Activated T-helper 1 cell treated with anti-CD3 and anti-CD28 coated beads, Interleukin-12 subunit alpha, Interleukin-12 subunit beta, Interleukin-2, Interleukin-4 antibody, amounts not matched to agents 30 ng/mL and 10 ng/mL and 1 ng/mL, durations not matched to agents 14 hours and 24 hours and 36 hours (primary cell): ENCODE measurements around the gene TRAPPC2L. TPM values are rescaled to one million over a fixed set of nuclear protein-coding genes. Genes with fewer than 3 reads are reported as not detected.

ENCODE experiments used
- DNase-seq: peaks from one replicate; pipeline ENCODE4 v3.0.0; 2021; ENCODE audit warnings: low spot score
- H3K27ac Mint-ChIP-seq: one replicate; pipeline ENCODE4 v1.8.0; 2021; ENCODE audit warnings: mild to moderate bottlenecking, mixed read lengths
- H3K27me3 Mint-ChIP-seq: one replicate; pipeline ENCODE4 v1.8.0; 2022; ENCODE audit warnings: mild to moderate bottlenecking, moderate library complexity, mixed read lengths; ENCODE audit not compliant: insufficient read depth
- H3K36me3 Mint-ChIP-seq: one replicate; pipeline ENCODE4 v1.8.0; 2021; ENCODE audit warnings: low read depth, mixed read lengths
- H3K4me1 Mint-ChIP-seq: one replicate; pipeline ENCODE4 v1.8.0; 2021; ENCODE audit warnings: low read depth, mixed read lengths
- H3K4me3 Mint-ChIP-seq: one replicate; pipeline ENCODE4 v1.8.0; 2021; ENCODE audit warnings: mild to moderate bottlenecking, moderate library complexity, mixed read lengths
- H3K9me3 Mint-ChIP-seq: one replicate; pipeline ENCODE4 v1.8.0; 2021; ENCODE audit warnings: mixed read lengths
- intact Hi-C: fragments of 100-400 bp; cut with micrococcal nuclease; formaldehyde crosslinking; loops from one replicate; pipeline ENCODE4 v1.15.1; 2024
- total RNA-seq: library from RNA; stranded (reverse); gene quantifications from 2 replicates; pipeline ENCODE4 v1.2.3, GENCODE V29; 2022

Gene TRAPPC2L
- total RNA-seq, 1 donor from 2014 or later, result 65.4 TPM

DNA sequence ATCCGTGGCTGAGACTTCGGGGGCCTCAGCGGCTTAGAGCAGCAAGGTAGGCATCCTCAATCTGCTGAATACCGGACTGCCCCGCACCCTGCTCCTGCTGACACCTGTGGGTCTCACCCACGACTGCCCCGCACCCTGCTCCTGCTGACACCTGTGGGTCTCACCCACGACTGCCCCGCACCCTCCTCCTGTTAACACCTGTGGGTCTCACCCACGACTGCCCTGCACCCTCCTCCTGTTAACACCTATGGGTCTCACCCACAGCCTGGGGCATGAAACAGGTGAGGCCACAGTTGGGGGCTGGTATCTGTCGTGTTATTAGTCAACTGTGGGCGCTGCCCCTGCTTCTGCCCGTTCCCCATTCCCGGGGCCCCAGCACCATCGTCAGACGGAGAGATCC is 45.8 kb downstream of the TRAPPC2L start:
- H3K27me3 Mint-ChIP-seq, result peaks cover 2% of the 10 kb centered on the region
- no peaks in the 10 kb centered on the region for H3K9me3 Mint-ChIP-seq
- H3K4me1 Mint-ChIP-seq, result no peaks in the 10 kb centered on the region
- DNase-seq, result no peak
- no peak overlapping the region for H3K4me3 Mint-ChIP-seq
- H3K36me3 Mint-ChIP-seq, result no peaks in the 10 kb centered on the region
- no peak overlapping the region for H3K27ac Mint-ChIP-seq
- intact Hi-C loops, result no loop called here

DNA sequence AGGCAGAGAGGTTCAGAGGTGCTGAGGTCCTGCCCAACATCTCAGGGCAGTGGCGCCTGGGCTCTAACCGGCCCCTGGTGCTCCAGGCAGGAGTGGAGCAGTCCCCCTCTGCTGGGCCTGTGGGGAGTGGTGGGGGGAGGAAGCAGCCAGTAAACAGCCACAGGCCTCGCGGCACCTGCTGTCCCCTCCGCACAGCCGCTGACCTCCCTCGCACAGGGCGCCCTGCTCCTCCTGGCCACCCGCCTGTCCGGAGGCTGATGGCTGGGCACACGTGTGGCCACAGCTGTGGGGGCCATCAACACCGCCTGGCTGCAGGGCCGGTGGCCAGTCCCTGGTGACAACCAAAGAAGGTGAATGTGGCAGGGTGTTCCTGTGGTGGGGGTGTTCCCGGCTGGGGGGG is 46.3 kb downstream of the TRAPPC2L start:
- intact Hi-C loops, result no loop called here
- DNase-seq, result no peak
- H3K9me3 Mint-ChIP-seq, result no peaks in the 10 kb centered on the region
- no peaks in the 10 kb centered on the region for H3K36me3 Mint-ChIP-seq
- no peak overlapping the region for H3K27ac Mint-ChIP-seq
- H3K4me1 Mint-ChIP-seq, result no peaks in the 10 kb centered on the region
- H3K27me3 Mint-ChIP-seq, result peaks cover 2% of the 10 kb centered on the region
- H3K4me3 Mint-ChIP-seq, result no peak overlapping the region

DNA sequence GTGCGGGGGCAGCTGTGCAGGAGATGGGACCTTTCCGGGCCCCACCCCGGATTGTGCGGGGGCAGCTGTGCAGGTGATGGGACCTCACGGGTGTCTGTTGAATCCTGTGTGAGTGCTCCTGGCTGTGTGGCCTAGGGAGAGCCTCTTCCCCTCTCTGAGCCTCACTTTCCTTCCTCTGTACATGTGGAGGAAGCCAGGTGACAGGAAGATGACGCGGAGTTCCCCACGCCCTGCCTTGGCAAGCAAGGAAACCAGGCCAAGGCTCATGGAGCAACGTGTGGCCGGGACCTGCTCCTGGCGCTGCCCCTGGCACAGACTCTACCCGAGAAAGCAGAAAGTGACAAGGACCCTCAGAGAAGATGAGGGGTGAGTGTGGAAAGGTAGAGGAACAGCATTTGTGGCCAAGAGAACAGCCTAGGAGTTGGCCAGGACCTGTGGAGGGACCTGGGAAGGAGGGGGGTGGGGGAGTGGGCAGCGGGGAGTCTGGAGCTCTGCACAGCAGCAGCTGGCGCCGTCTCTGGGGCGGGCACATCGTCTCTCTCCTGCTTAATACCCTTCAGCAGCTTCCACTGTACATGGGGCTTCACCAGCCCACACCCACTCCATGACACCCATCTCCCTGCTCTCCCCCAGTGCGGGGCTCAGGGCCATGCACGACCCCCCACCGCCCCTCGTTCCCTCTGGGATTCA is 47.9 kb downstream of the TRAPPC2L start:
- Mint-ChIP-seq H3K9me3 (no peaks in the 10 kb centered on the region), H3K4me1 (no peaks in the 10 kb centered on the region), H3K27ac (no peak overlapping the region), H3K27me3 (peaks cover 2% of the 10 kb centered on the region), H3K36me3 (no peaks in the 10 kb centered on the region), H3K4me3 (no peak overlapping the region)
- DNase-seq, result no peak
- intact Hi-C loops, result no loop called here

GRCh38 chr16:88905563-88905962 is 48.6 kb downstream of the TRAPPC2L start:
- H3K9me3 Mint-ChIP-seq, result no peaks in the 10 kb centered on the region
- intact Hi-C loops, result no loop called here

DNA sequence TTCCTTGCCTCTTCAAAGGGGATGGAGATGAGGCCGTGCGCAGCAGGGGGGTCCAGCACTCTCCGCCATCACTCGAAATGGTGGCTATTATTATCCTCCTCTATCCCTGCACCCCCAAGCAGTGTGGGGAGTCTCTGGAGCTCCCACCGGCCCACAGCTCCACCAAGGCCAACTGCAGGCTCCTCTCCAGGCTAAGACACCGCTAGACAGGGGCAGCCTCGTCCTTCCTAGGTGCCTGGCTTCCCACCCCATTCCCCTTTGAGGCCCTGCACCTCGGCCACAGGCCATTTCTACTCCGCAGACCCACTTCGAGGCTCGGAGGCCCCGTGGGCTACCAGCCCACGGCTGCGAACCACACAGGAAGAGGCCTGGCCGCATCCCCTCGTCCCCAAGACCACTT is 49.1 kb downstream of the TRAPPC2L start:
- Mint-ChIP-seq H3K9me3 (no peaks in the 10 kb centered on the region), H3K36me3 (no peaks in the 10 kb centered on the region), H3K27me3 (peaks cover 2% of the 10 kb centered on the region), H3K27ac (no peak overlapping the region), H3K4me1 (no peaks in the 10 kb centered on the region), H3K4me3 (no peak overlapping the region)
- no peak for DNase-seq
- intact Hi-C loops, result no loop called here

More at GRCh38 chr16:88905563-88905962, 48.6 kb downstream of the TRAPPC2L start:
- Mint-ChIP-seq H3K4me1 (no peaks in the 10 kb centered on the region), H3K27me3 (peaks cover 2% of the 10 kb centered on the region), H3K36me3 (no peaks in the 10 kb centered on the region), H3K4me3 (no peak overlapping the region), H3K27ac (no peak overlapping the region)
- DNase-seq, result no peak

GRCh38 chr16:88906535-88907105 is 49.7 kb downstream of the TRAPPC2L start:
- intact Hi-C loops, result no loop called here
- DNase-seq, result no peak
- Mint-ChIP-seq H3K9me3 (no peaks in the 10 kb centered on the region), H3K36me3 (no peaks in the 10 kb centered on the region), H3K27ac (no peak overlapping the region), H3K4me1 (no peaks in the 10 kb centered on the region), H3K27me3 (peaks cover 2% of the 10 kb centered on the region), H3K4me3 (no peak overlapping the region)

DNA sequence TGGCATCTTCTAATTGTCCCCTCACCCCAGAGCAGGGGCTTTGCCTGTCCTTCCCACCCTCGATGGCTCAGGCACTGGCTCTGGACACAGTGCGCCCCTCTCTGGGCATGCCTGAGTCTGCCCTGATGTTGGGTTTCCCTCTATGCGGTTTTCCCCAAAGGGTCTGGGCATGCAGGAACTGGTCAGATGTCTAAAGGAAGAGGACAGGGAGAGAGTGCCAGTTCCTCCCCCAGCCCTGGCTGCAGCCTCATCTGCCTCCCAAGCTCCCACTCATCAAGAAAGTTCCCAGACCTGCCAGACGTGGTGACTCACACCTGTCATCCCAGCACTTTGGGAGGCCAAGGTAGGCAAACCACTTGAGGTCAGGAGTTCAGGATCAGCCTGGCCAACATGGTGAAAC is 50.8 kb downstream of the TRAPPC2L start:
- no peak for DNase-seq
- intact Hi-C loops, result no loop called here
- H3K27me3 Mint-ChIP-seq, result peaks cover 2% of the 10 kb centered on the region
- no peak overlapping the region for H3K4me3 Mint-ChIP-seq
- no peak overlapping the region for H3K27ac Mint-ChIP-seq
- no peaks in the 10 kb centered on the region for H3K36me3 Mint-ChIP-seq
- no peaks in the 10 kb centered on the region for H3K4me1 Mint-ChIP-seq
- H3K9me3 Mint-ChIP-seq, result no peaks in the 10 kb centered on the region

GRCh38 chr16:88908307-88908706 is 51.4 kb downstream of the TRAPPC2L start:
- Mint-ChIP-seq H3K4me3 (no peak overlapping the region), H3K27ac (no peak overlapping the region), H3K9me3 (no peaks in the 10 kb centered on the region), H3K27me3 (peaks cover 2% of the 10 kb centered on the region), H3K36me3 (no peaks in the 10 kb centered on the region), H3K4me1 (no peaks in the 10 kb centered on the region)
- intact Hi-C loops, result no loop called here
- DNase-seq, result no peak

DNA sequence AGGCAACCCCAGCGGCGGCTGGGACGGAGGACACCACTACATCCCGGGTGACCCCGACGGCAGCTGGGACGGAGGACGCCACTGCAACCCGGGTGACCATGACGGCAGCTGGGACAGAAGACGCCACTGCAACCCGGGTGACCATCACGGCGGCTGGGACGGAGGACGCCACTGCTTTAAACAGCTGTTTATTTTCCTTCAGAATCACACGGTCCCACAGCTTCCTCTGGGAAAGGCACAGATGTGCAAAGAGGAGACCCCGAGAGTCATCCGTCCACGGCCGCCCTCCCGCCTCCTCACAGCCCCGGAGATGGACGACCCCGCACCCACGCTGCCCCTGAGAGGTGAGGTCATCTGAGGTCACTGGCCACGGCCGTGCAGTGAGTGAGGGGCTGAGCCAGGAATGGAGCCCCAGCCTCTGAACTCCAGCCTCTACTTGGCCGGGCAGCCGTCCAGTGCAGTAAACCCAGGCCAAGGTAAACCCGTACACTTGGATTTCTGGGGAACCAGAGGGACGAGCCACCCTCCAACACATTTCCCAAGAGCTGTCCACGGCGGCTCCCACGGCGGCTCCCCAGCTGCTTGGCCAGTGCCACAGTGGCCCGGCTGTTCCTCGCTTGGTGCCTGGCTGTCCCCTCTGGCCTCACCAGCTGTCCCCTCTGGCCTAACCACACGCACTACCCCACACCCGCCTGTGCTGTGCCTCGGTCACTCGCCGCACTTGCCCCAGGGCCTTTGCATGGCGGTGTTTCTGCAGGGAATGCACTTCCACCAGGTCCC is 52.7 kb downstream of the TRAPPC2L start:
- intact Hi-C loops, result no loop called here
- DNase-seq, result no peak

DNA sequence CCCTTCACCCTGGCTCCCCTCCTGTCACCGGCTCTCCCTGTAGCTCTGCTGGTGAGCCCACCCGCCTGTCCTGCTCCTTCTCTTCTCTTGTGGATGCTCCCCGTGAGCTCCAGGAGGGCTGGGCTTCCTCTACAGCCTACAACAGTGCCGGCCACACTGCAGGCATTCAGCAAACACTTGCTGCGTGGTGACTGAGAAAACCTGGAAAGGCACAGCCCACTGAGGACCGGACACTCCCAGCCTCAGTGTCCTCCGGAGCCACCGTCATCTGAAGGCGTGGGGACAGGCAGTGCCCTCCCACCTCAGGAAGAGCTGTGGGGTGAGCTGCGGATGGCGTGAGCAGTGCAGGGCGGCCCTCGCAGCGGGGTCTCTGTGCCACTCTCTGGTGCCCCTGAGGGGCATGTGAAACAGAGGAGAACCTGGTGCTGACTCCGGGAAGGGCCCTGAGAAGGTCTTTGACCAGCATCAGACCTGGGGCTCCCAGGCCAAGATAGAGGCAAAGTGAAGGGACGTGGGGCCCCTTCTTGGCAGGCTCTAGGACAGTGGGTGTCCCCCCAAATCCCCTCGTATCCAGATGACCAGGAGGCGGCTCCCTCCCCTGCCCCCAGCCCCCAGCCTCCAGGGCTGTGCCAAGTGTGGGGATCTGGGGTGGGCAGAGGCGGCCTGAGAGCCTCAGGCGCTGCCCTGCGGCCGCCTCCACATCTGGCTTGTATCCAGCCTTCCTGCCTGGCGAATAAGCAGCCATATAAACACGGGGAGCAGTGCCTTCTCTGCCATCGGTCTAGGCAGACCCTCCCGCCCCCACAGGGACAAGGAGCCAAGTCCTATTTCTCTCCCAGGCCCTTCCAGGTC is 53.6 kb downstream of the TRAPPC2L start:
- intact Hi-C loops, result no loop called here
- Mint-ChIP-seq H3K4me1 (no peaks in the 10 kb centered on the region), H3K36me3 (no peaks in the 10 kb centered on the region), H3K9me3 (no peaks in the 10 kb centered on the region), H3K27me3 (peaks cover 2% of the 10 kb centered on the region), H3K27ac (no peak overlapping the region), H3K4me3 (no peak overlapping the region)
- DNase-seq, result no peak

More for the DNA sequence above, 52.7 kb downstream of the TRAPPC2L start:
- H3K9me3 Mint-ChIP-seq, result no peaks in the 10 kb centered on the region
- no peak overlapping the region for H3K27ac Mint-ChIP-seq
- peaks cover 2% of the 10 kb centered on the region for H3K27me3 Mint-ChIP-seq
- no peaks in the 10 kb centered on the region for H3K4me1 Mint-ChIP-seq
- no peaks in the 10 kb centered on the region for H3K36me3 Mint-ChIP-seq
- H3K4me3 Mint-ChIP-seq, result no peak overlapping the region

GRCh38 chr16:88911136-88911945 is 54.4 kb downstream of the TRAPPC2L start:
- Mint-ChIP-seq H3K27ac (no peak overlapping the region), H3K36me3 (no peaks in the 10 kb centered on the region), H3K4me3 (no peak overlapping the region), H3K27me3 (no peaks in the 10 kb centered on the region), H3K4me1 (no peaks in the 10 kb centered on the region), H3K9me3 (no peaks in the 10 kb centered on the region)
- DNase-seq, result no peak
- intact Hi-C loops, result no loop called here

DNA sequence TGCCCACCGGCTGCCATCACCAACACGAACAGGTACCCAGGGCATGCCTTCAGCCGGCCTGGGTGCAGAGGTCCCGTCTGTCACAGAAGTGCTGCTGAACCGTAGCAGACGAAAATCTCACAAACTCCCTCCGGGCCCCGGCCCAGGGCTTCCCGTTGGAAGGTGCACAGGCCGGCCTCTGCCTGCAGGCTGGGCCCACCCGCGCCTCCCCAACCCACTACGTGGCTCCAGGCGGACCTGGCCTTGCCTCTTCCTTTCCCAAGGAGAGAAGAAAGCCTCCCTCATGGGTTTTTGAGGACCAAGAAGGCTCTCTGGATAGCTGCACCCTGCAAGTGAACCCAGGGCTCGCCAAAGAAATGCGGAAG is 55.0 kb downstream of the TRAPPC2L start:
- intact Hi-C loops, result no loop called here
- H3K4me1 Mint-ChIP-seq, result no peaks in the 10 kb centered on the region
- H3K27ac Mint-ChIP-seq, result no peak overlapping the region

More for the DNA sequence above, 55.0 kb downstream of the TRAPPC2L start:
- DNase-seq, result no peak
- no peaks in the 10 kb centered on the region for H3K36me3 Mint-ChIP-seq
- peaks cover 2% of the 10 kb centered on the region for H3K27me3 Mint-ChIP-seq
- H3K9me3 Mint-ChIP-seq, result no peaks in the 10 kb centered on the region
- H3K4me3 Mint-ChIP-seq, result no peak overlapping the region
